ENCODE results near the gene FAN1.

DNA sequence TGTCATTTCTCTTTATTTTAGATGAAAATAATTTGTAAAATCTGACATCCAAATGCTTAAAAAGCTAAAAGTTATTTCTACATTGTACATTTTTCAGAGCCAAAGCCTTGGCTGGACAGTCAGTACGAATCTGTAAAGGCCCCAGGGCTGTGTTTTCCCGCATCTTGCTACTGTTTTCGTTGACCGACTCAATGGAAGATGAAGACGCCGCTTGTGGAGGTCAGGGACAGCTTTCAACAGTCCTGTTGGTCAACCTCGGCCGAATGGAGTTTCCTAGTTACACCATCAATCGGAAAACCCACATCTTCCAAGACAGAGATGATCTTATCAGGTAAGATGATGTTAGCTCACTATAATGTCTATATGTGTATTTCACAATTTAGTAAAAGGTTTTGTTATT, 10.0 kb downstream of the FAN1 start:
- TF ChIP-seq, protein P1, sequence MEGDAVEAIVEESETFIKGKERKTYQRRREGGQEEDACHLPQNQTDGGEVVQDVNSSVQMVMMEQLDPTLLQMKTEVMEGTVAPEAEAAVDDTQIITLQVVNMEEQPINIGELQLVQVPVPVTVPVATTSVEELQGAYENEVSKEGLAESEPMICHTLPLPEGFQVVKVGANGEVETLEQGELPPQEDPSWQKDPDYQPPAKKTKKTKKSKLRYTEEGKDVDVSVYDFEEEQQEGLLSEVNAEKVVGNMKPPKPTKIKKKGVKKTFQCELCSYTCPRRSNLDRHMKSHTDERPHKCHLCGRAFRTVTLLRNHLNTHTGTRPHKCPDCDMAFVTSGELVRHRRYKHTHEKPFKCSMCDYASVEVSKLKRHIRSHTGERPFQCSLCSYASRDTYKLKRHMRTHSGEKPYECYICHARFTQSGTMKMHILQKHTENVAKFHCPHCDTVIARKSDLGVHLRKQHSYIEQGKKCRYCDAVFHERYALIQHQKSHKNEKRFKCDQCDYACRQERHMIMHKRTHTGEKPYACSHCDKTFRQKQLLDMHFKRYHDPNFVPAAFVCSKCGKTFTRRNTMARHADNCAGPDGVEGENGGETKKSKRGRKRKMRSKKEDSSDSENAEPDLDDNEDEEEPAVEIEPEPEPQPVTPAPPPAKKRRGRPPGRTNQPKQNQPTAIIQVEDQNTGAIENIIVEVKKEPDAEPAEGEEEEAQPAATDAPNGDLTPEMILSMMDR (IDR thresholded peaks at IDR 0.05), result no peak
- no peak for TF ChIP-seq POLR2A (IDR thresholded peaks at IDR 0.05)

Measured in upper lobe of left lung (tissue), 4 donors.